NCI-H524 (cell line): ENCODE results near the gene TTPAL.
A peak's percentile ranks its signal among the peaks of the same experiment; 100 is the strongest.

ENCODE experiments used
- DNase-seq, 2 experiments: peaks; one replicate each; lab custom pipeline; 2025; lab: John Stamatoyannopoulos, UW

The TTPAL gene

GRCh38 chr20:44475694-44476560 is at the start of gene TTPAL:
Gene TTPAL (plus strand): TSS chr20:44475874. CDS start chr20:44480000, 4,126 bp downstream.
- peak; percentile 84 to 90 for DNase-seq

- DNase-seq = no peak
These were observed 49.8 kb upstream of the TTPAL start for GRCh38 chr20:44425923-44426322.

- no peak for DNase-seq
These were observed 48.5 kb upstream of the TTPAL start for GRCh38 chr20:44426879-44427790.

GRCh38 chr20:44427804-44428173 is 47.9 kb upstream of the TTPAL start:
- no peak for DNase-seq

GRCh38 chr20:44428174-44429016 is 47.3 kb upstream of the TTPAL start:
- DNase-seq = no peak

- DNase-seq = no peak
These were observed 46.7 kb upstream of the TTPAL start for GRCh38 chr20:44429017-44429339.

GRCh38 chr20:44429419-44430269 is 46.0 kb upstream of the TTPAL start:
- no peak for DNase-seq

- DNase-seq = no peak
These were observed 45.2 kb upstream of the TTPAL start for GRCh38 chr20:44430270-44431065.

- no peak for DNase-seq
These were observed 44.6 kb upstream of the TTPAL start for GRCh38 chr20:44431118-44431501.

GRCh38 chr20:44431502-44432234 is 44.0 kb upstream of the TTPAL start:
- no peak for DNase-seq

GRCh38 chr20:44432618-44433577 is 42.8 kb upstream of the TTPAL start:
- DNase-seq = no peak

GRCh38 chr20:44433751-44434538 is 41.7 kb upstream of the TTPAL start:
- DNase-seq = no peak

GRCh38 chr20:44435630-44436335 is 39.9 kb upstream of the TTPAL start:
- no peak for DNase-seq

GRCh38 chr20:44436393-44436792 is 39.3 kb upstream of the TTPAL start:
- peak; percentile 30 to 52 for DNase-seq

- no peak for DNase-seq
These were observed 38.2 kb upstream of the TTPAL start for GRCh38 chr20:44437497-44437896.

GRCh38 chr20:44438782-44439181 is 36.9 kb upstream of the TTPAL start:
- no peak for DNase-seq

GRCh38 chr20:44439318-44439717 is 36.4 kb upstream of the TTPAL start:
- DNase-seq = no peak
